K562 (cell line): ENCODE measurements around the gene PRMT2. TPM values are rescaled to one million over a fixed set of nuclear protein-coding genes. Genes with fewer than 3 reads are reported as not detected.

Experiments used
- C11orf30 ChIP-seq: fragments of 450-650 bp; IDR thresholded peaks from 2 replicates; pipeline ENCODE4 v1.6.1; 2016; ENCODE audit warnings: low read depth, mild to moderate bottlenecking
- CHD7 ChIP-seq: fragments of 200-600 bp; sonication (generic); IDR thresholded peaks from one replicate; pipeline ENCODE4 v1.6.1; 2012; ENCODE audit warnings: mild to moderate bottlenecking, low read depth, low read length, inconsistent platforms
- GMEB1 ChIP-seq: fragments of 250-450 bp; sonication (Bioruptor Pico); IDR thresholded peaks from 2 replicates; pipeline ENCODE4 v1.4.0; 2020; ENCODE audit warnings: mild to moderate bottlenecking
- HMBOX1 ChIP-seq: sonication (generic); IDR thresholded peaks from 2 replicates; pipeline ENCODE4 v1.6.1; 2016
- TFE3 ChIP-seq: fragments of 450-650 bp; formaldehyde crosslinking; IDR thresholded peaks from 2 replicates; pipeline ENCODE4 v1.4.0; 2020; ENCODE audit warnings: mild to moderate bottlenecking, mixed read lengths
- ZNF12 ChIP-seq: sonication (generic); formaldehyde crosslinking; IDR thresholded peaks from 2 replicates; pipeline ENCODE4 v1.4.0; 2020; ENCODE audit warnings: mild to moderate bottlenecking, missing genetic modification reagents
- polyA plus RNA-seq, 8 experiments: library from polyadenylated mRNA; depleted of rRNA in 4 of 8; stranded (reverse) in 5 of 8; unstranded in 3 of 8; fragments of >200 nt; fragmentation: Nextera tagmentation in 2 of 8; fragmentation: Illumina TruSeq in 1 of 8; extraction: Ambion mirVana in 2 of 8; extraction: Trizol in 1 of 8; gene quantifications; 2 replicates each; pipeline versions ENCODE4 v1.2.1 to v1.2.3, GENCODE V29; 2011 to 2014; ENCODE audit warnings: inconsistent platforms in 1 of 8, missing spikeins in 1 of 8
- total RNA-seq, 7 experiments: library from RNA; depleted of rRNA in 6 of 7; stranded (reverse); fragments of >200 nt in 6 of 7; fragmentation: Illumina TruSeq in 2 of 7; extraction: Trizol in 2 of 7; gene quantifications; 2 replicates each; pipeline versions ENCODE4 v1.2.1 to v1.2.3, GENCODE V29; 2011 to 2021; ENCODE audit warnings: low replicate concordance in 1 of 7

PRMT2 gene
- total and polyA plus RNA-seq, 9 of the 15 experiments (the other 6 are each of a cell fraction or from before 2014, with no cell fraction given) = 37.2 to 85.7 (median 59.3) TPM

GRCh38 chr21:46637952-46638746 is 2.7 kb downstream of the PRMT2 start (continued):
- TF ChIP-seq CHD7 = no peak
- TF ChIP-seq HMBOX1 = peak; percentile 98
- peak; percentile 97 for TF ChIP-seq C11orf30
- TF ChIP-seq TFE3 (CRISPR knock-in tag) = no peak
- no peak for TF ChIP-seq ZNF12
- TF ChIP-seq GMEB1 (CRISPR knock-in tag) = peak; percentile 13; the same call in 1 of the 2 replicates
- TF ChIP-seq, all 486 proteins: peak for 63
